GM19438 (cell line): ENCODE results near the gene GLE1.
"Not testable (repeated sequence)": the region's sequence is repeated elsewhere in the genome, so short reads cannot be mapped to it uniquely, and the experiment has no call there.

Experiments
- ATAC-seq: cut with Tn5 transposase; IDR thresholded peaks from one replicate; pipeline ENCODE4 v1.9.1; 2021; ENCODE audit warnings: low read depth; ENCODE audit not compliant: unreplicated experiment

Gene GLE1

DNA sequence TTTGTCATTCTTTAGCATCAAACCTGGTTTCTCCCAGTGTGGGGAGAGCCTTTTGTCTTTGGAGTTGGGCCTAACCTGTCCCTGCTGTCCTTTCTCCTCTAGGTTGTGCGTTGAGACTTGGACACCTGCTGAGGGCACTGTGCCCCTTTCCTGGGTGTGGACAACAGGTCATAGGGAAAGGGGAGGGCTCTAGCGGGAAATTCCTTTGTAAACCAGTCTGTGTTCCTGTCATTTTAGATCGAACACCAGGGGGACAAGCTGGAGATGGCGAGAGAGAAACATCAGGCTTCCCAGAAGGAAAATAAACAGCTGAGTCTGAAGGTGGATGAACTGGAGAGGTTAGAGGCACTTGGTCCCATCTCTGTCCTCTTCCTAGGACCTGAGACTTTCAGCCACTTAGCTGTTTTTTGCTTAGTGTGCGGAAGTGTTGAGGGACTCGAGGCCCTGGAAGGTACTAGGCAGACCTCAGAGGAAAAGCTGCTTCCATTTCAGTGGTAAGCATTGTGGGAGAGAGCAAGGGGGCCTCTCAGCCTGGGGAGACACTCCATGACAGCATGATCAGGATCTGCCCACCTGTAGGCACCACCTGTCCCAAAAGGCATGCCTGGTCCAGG lies 8.6 kb upstream of the GLE1 start:
- no peak for ATAC-seq

DNA sequence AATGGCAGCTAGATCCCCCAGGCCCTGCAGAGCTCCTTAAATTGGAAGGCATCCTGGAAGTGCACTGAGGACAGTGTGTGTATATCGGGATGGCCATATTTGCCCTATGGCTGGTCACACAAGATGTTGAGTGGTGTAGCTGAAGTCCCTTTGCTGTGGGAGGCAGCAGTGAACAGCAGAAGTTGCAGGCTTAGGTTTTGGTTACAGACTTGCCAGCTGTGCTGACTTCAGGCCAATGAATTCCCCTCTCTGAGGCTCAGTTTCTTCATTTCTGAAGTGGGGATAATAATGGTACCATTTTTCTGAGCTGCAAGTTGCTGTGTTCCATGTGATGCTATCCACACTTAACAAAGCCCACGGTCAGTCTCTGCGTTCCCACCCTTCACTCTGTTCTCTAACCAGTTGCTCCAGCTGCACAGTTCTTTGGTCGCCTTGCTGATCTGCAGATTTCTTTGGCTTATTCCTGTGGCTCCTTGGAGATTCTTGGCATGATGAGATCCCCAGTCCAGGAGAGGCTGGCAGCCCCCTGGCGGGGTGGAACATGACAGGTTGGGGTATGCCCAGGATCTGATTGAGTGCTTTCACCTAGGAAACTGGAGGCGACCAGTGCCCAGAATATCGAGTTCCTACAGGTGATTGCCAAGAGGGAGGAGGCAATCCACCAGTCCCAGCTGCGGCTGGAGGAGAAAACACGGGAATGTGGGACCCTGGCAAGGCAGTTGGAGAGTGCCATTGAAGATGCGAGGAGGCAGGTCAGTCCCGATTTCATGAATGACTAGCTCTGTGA lies 6.5 kb upstream of the GLE1 start:
- no peak for ATAC-seq

DNA sequence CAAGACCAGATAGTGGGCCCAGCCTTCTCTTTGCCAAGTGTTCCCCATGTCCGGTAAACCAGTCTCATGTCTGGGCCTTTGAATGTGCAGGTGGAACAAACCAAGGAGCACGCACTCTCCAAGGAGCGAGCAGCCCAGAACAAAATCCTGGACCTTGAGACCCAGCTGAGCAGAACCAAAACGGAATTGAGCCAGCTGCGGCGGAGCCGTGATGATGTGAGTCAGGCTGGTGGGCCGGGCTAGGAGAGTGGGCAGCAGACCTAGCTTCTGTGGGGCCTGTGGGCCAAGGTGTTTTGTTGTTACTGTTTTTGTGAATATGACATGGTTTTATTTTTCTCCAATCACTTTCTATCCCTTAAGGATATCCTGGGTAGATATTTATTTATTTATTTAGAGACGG lies 5.6 kb upstream of the GLE1 start:
- no peak for ATAC-seq

GRCh38 chr9:128499920-128500319 lies 4.6 kb upstream of the GLE1 start:
- no peak for ATAC-seq

- ATAC-seq, result not testable (repeated sequence)
Observed at GRCh38 chr9:128503415-128503825, 1.1 kb upstream of the GLE1 start.

- no peak for ATAC-seq
Observed at GRCh38 chr9:128503870-128504269, 649 bp upstream of the GLE1 start.

GRCh38 chr9:128505414-128505765 lies 871 bp downstream of the GLE1 start:
- no peak for ATAC-seq

GRCh38 chr9:128505906-128506305 lies 1.4 kb downstream of the GLE1 start:
- ATAC-seq, result not testable (repeated sequence)

DNA sequence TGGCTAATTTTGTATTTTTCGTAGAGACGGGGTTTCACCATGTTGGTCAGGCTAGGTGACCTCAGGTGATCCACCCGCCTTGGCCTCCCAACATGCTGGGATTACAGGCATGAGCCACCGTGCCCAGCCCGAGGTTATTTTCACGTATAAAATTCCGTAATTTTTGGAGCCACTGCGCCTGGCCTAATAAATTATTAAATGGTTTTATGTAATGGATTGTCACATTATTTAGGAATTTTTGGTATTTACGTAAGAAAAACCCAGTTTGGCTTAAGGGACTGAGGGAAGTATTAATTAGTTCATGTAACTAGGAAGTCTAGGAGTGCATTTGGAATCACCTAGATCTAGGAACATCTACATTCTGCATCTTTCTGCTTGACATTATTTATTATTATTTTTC lies 8.3 kb downstream of the GLE1 start:
- no peak for ATAC-seq

GRCh38 chr9:128521956-128522355 lies 17.4 kb downstream of the GLE1 start:
- no peak for ATAC-seq

GRCh38 chr9:128523199-128523925 lies 18.8 kb downstream of the GLE1 start:
- no peak for ATAC-seq

GRCh38 chr9:128526720-128527119 lies 22.2 kb downstream of the GLE1 start:
- ATAC-seq, result no peak

GRCh38 chr9:128528445-128529160 lies 24.1 kb downstream of the GLE1 start:
- ATAC-seq, result no peak

GRCh38 chr9:128529191-128529590 lies 24.7 kb downstream of the GLE1 start:
- ATAC-seq, result no peak

GRCh38 chr9:128532581-128532980 lies 28.1 kb downstream of the GLE1 start:
- no peak for ATAC-seq

DNA sequence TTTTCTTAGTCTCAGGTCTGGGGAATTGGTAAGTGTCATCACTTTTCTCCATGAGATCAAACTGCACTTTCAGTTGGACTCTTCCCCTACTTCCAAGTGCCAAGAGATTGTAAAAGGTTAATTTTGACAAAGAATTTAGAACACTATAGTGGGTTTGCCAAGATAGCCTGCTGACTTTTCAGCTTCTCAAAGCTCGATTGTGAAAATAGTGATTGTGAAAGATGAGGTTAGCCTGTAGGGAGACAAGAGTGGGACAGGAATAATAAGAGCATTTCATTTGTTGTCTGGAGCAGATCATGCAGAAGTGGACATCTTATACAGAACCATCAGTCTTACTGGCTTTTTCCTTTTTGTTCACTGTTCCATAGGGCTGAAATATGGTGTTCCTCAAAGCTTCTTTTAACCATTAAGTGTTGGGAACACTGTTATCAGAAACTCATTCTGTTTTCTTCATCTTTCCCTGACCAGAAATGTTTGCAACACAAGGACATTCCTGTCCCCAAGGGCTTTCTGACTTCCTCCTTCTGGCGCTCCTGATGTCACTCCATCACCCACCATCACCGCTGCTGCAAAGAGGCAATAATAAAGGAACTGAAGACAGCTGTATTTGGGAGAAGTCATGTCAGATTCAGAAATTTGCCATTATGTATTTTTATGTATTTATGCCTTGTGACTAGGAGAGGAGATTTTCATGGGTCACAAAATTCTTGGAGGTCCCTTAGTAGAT lies 36.3 kb downstream of the GLE1 start:
- no peak for ATAC-seq

DNA sequence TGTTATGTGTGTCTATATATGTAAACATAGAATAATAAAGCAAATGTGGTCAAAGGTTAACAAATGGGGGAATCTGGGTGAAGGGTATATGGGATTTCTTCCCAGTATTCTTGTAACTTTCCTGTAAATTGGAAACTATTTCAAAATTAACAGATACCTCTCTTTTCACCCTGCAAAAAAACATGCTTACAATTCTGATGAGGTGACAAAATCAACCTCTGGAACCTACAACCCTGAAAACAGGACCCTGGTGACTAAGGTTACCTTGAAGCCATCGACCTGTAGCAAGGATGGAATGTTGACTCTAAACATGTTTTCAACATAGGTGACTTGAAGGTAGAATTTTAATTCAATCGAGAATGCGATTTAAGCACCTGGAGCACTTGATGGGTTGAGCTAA lies 42.0 kb downstream of the GLE1 start:
- no peak for ATAC-seq

DNA sequence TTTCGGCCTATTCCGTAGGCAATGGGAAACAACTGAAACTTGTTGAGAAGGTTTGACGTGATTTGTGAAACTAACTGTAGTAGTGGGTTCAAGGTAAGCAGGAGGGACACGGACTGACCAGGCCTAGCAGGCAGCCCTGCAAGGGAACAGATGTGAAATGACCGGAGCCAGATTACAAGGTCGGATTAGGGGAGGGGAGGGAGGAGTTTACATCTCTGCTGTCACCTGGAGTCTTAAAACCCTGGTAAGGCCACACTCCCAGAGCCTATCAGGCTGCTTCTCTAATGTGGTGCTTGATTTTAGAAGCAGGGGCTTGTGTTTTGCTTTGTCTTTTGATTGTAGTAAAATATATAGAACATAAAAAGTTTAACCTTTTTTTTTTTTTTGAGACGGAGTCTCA lies 44.4 kb downstream of the GLE1 start:
- no peak for ATAC-seq

- no peak for ATAC-seq
Observed at GRCh38 chr9:128550226-128550625, 45.7 kb downstream of the GLE1 start.
